Activated CD4-positive, alpha-beta memory T cell treated with anti-CD3 and anti-CD28 coated beads for 36 hours (primary cell): ENCODE data around the gene NLK. TPM values are rescaled to one million over a fixed set of nuclear protein-coding genes. Genes with fewer than 3 reads are reported as not detected.
"Not testable (repeated sequence)": the region's sequence is repeated elsewhere in the genome, so short reads cannot be mapped to it uniquely, and the experiment has no call there.

Experiments
- CTCF ChIA-PET: fragments of 350-600 bp; sonication (Branson Sonifier 250); formaldehyde crosslinking; loops from one replicate; lab custom pipeline; 2021; ENCODE audit warnings: antibody characterized with exemption, inconsistent platforms; lab: Charles Lee
- POLR2A ChIA-PET: fragments of 350-600 bp; sonication (Branson Sonifier 250); formaldehyde crosslinking; loops from one replicate; lab custom pipeline; 2021; ENCODE audit warnings: antibody characterized with exemption; lab: Charles Lee
- DNase-seq: peaks from one replicate; pipeline ENCODE4 v3.0.0-alpha.2; 2020
- H3K27ac Mint-ChIP-seq: one replicate; pipeline ENCODE4 v1.8.0; 2021; ENCODE audit warnings: mixed read lengths
- H3K27me3 Mint-ChIP-seq: one replicate; pipeline ENCODE4 v1.8.0; 2021; ENCODE audit warnings: mixed read lengths
- H3K36me3 Mint-ChIP-seq: one replicate; pipeline ENCODE4 v1.8.0; 2021; ENCODE audit warnings: mixed read lengths
- H3K4me1 Mint-ChIP-seq: one replicate; pipeline ENCODE4 v1.8.0; 2021; ENCODE audit warnings: low read depth, mixed read lengths
- H3K4me3 Mint-ChIP-seq: one replicate; pipeline ENCODE4 v1.8.0; 2021; ENCODE audit warnings: mild to moderate bottlenecking, mixed read lengths
- H3K9me3 Mint-ChIP-seq: one replicate; pipeline ENCODE4 v1.8.0; 2021; ENCODE audit warnings: mixed read lengths
- intact Hi-C: fragments of 100-400 bp; cut with micrococcal nuclease; formaldehyde crosslinking; loops from one replicate; pipeline ENCODE4 v1.15.1; 2023
- total RNA-seq, 2 experiments: library from RNA; stranded (reverse); gene quantifications; one replicate each; pipeline ENCODE4 v1.2.3, GENCODE V29; 2021

NLK gene
- total RNA-seq, 2 experiments from 2014 or later, result 6.8 to 8.3 TPM

DNA sequence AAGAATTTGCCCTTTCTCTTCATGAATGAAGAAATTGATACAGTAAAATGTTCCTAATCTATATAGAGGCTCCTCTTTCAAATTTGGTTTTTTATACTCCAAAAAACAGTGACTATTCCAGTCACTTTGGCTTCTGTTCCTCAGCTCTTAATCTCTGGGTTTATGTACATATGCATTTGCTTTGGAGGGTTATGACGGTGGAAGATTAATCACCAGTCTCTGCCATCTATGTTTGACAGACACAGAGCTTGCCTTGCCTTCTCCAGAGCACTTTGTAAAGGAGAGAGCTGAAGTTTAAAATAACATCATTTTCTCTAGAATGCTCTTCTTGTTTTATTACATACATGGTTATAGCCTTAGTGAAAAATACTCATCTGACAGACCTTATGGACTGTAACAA lies 99.3 kb downstream of the NLK start:
- Mint-ChIP-seq H3K9me3 (no peaks in the 10 kb centered on the region), H3K4me1 (no peaks in the 10 kb centered on the region), H3K36me3 (peaks cover 4% of the 10 kb centered on the region), H3K27ac (no peak overlapping the region), H3K4me3 (no peak overlapping the region), H3K27me3 (no peaks in the 10 kb centered on the region)
- intact Hi-C loops, result no loop called here
- ChIA-PET CTCF (interaction anchor here (0.9 kb wide), 1 partner anchor 110 kb away, joined by 3 read pairs; no protein-coding TSS in a partner anchor), POLR2A (no interaction called here)
- no peak for DNase-seq

DNA sequence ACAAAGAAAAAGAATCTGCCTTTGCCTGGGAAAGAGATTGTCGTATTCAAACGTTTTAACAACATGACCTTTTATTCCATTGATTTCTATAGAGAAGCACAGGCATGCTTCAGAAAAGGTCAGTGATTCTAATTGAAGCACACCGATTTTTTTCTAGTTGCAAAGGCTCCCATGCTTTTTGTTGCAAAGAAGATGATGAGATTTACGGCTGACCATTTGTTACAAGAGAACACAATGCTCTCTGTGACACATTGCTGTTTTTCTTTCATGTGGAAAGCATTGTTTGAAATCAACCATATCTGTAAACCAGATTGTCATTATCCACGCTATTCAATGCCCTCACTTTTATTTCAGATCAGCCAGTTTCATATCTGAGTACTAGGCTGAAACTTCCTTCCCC lies 99.8 kb downstream of the NLK start:
- Mint-ChIP-seq H3K4me3 (no peak overlapping the region), H3K27ac (no peak overlapping the region), H3K9me3 (no peaks in the 10 kb centered on the region), H3K4me1 (no peaks in the 10 kb centered on the region), H3K36me3 (peaks cover 4% of the 10 kb centered on the region), H3K27me3 (no peaks in the 10 kb centered on the region)
- CTCF ChIA-PET, result no interaction called here
- intact Hi-C loops, result no loop called here
- POLR2A ChIA-PET, result no interaction called here
- DNase-seq, result no peak

DNA sequence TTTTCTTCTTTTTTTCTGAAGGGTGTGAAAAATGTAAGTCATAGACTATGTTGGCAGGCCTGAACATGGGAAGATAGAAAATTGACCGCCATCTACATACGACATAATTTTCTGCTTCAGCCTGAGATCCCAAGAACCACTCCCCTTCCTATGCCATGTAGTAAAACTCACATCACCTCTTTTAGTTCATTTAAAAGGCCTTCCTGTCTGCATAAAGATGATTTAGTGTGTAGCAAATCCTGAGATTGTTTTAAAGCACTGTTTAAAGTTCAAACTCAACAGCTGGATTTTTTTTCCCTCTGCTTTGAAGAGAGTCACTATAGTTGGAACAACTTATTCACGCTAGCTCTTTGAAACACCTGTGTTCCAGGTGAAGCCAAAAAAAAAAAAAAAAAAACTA lies 101.5 kb downstream of the NLK start:
- Mint-ChIP-seq H3K27me3 (no peaks in the 10 kb centered on the region), H3K4me3 (no peak overlapping the region), H3K36me3 (peaks cover 4% of the 10 kb centered on the region), H3K9me3 (no peaks in the 10 kb centered on the region), H3K4me1 (no peaks in the 10 kb centered on the region), H3K27ac (no peak overlapping the region)
- CTCF ChIA-PET, result no interaction called here
- no peak for DNase-seq
- POLR2A ChIA-PET, result no interaction called here
- intact Hi-C loops, result no loop called here

DNA sequence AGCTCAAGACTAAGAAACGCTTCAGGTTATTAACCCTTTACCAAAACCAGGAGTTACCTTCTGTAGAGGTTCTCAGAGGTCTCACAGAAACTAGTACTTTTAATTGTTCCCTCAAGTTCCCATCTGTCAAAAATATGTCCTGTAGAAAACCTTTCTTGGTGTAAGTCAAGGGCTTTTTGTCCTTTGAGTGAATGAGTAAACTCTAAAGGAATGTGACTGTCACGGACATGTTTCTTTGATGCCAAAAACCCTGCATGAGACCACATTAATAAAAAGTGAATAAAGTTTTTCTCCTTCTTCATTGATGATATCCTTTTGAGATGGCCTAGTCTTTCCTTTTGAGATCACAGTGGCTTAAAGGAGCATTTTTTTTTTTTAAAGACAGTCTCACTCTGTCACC lies 102.9 kb downstream of the NLK start:
- DNase-seq, result no peak
- H3K4me1 Mint-ChIP-seq, result no peaks in the 10 kb centered on the region
- no peak overlapping the region for H3K4me3 Mint-ChIP-seq
- POLR2A ChIA-PET, result no interaction called here
- H3K27ac Mint-ChIP-seq, result no peak overlapping the region
- CTCF ChIA-PET, result no interaction called here
- no peaks in the 10 kb centered on the region for H3K9me3 Mint-ChIP-seq
- no peaks in the 10 kb centered on the region for H3K27me3 Mint-ChIP-seq
- H3K36me3 Mint-ChIP-seq, result peaks cover 4% of the 10 kb centered on the region
- intact Hi-C loops, result no loop called here

DNA sequence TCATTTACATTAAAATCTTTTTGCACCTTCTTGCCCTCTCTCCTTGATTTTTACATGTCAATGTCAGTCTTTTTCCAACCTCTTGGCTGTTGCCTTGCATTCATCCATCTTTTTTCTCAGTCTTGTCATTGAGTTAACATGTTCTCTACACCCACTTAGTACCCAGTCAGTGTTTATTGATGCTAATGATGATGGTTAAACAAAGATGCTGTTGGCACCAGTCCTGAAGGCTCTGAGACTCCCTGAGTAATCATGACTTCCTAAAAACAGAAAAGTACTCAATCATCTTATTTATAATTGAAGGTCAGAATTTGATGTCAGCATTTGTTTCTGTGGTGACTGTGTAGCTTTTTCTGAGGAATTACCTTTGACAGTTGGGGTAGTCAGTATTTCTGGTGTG lies 104.5 kb downstream of the NLK start:
- CTCF ChIA-PET, result no interaction called here
- no peaks in the 10 kb centered on the region for H3K27me3 Mint-ChIP-seq
- intact Hi-C loops, result no loop called here

DNA sequence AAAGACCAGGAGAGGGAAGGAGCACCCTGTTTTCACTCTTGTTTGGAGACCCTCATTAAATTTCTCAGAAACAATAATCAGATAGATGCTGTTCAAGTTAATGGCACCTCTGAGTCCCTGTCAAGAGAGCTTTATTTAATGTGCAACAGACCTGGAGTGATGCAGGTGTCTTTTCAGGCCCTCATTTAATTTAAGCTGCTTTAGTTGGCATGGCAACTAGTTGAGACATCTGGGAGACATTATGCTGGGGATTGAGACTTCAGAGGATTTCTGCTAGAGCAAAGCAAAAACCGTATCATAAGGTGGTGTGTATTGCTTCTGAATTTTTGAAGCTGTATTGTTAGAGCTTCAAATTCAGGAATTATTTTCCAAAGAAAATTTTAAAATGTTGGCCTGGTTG lies 108.5 kb downstream of the NLK start:
- peaks cover 8% of the 10 kb centered on the region for H3K36me3 Mint-ChIP-seq
- intact Hi-C loops, result no loop called here
- H3K27ac Mint-ChIP-seq, result no peak overlapping the region
- H3K9me3 Mint-ChIP-seq, result no peaks in the 10 kb centered on the region
- no peak for DNase-seq
- ChIA-PET CTCF (no interaction called here), POLR2A (interaction anchor here (0.6 kb wide), 1 partner anchor 138 kb away, joined by 3 read pairs; no protein-coding TSS in a partner anchor)
- H3K27me3 Mint-ChIP-seq, result no peaks in the 10 kb centered on the region
- no peak overlapping the region for H3K4me3 Mint-ChIP-seq
- no peaks in the 10 kb centered on the region for H3K4me1 Mint-ChIP-seq

More for the DNA sequence above, 104.5 kb downstream of the NLK start:
- POLR2A ChIA-PET, result no interaction called here
- no peak overlapping the region for H3K4me3 Mint-ChIP-seq
- H3K4me1 Mint-ChIP-seq, result no peaks in the 10 kb centered on the region
- H3K36me3 Mint-ChIP-seq, result peaks cover 4% of the 10 kb centered on the region
- no peak overlapping the region for H3K27ac Mint-ChIP-seq
- no peaks in the 10 kb centered on the region for H3K9me3 Mint-ChIP-seq
- DNase-seq, result no peak

DNA sequence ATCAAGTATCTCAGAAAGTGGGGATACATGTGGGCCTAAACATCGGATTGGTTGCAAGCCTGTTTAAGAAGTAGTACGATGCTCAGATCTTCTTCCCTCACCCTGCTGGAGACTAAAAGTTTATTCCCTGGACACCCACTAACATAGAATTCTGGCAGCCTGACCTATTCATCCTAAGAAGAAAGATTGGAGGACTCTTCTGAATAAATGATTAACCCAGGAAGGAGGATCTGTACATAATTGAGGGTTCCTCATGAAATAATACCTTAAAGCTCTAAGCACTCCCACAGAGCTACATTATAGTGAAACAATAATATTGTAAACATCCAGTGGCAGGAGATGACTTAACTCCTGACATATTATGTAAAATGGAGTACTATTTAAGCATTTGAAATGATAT lies 111.7 kb downstream of the NLK start:
- CTCF ChIA-PET, result no interaction called here
- POLR2A ChIA-PET, result no interaction called here
- DNase-seq, result no peak
- Mint-ChIP-seq H3K36me3 (peaks cover 8% of the 10 kb centered on the region), H3K27me3 (no peaks in the 10 kb centered on the region), H3K27ac (no peak overlapping the region), H3K4me3 (no peak overlapping the region), H3K4me1 (no peaks in the 10 kb centered on the region), H3K9me3 (no peaks in the 10 kb centered on the region)
- intact Hi-C loops, result no loop called here

DNA sequence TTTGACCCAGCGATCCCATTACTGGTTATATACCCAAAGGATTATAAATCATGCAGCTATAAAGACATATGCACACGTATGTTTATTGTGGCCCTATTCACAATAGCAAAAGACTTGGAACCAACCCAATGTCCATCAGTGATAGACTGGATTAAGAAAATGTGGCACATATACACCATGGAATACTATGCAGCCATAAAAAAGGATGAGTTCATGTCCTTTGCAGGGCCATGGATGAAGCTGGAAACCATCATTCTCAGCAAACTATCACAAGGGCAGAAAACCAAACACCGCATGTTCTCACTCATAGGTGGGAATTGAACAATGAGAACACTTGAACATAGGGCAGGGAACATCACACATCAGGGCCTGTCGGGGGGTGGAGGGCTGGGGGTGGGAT lies 112.9 kb downstream of the NLK start:
- H3K9me3 Mint-ChIP-seq, H3K27me3 Mint-ChIP-seq, H3K4me3 Mint-ChIP-seq, intact Hi-C loops, POLR2A ChIA-PET, DNase-seq, CTCF ChIA-PET, H3K36me3 Mint-ChIP-seq, H3K27ac Mint-ChIP-seq, H3K4me1 Mint-ChIP-seq: not testable (repeated sequence)

DNA sequence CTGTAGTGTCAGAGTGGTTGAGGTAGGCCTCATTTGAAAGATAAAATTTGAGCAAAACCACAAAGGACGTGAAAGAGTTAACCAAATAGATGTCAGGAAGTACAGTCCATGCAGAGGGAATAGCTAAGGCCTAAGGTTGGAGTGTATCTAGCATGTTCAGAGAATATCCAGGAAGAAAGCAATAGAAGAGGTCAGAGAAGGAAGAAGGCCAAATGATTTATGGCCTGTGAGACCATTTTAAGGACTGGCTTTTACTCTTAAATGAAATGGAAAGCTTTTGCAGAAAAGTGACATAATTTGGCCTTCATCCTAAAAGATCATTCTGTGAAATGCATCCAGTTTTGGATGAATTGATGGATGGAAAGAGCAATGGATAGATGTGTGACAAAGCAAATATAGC lies 116.5 kb downstream of the NLK start:
- ChIA-PET CTCF (no interaction called here), POLR2A (no interaction called here)
- intact Hi-C loops, result no loop called here
- peaks cover 4% of the 10 kb centered on the region for H3K36me3 Mint-ChIP-seq
- no peaks in the 10 kb centered on the region for H3K9me3 Mint-ChIP-seq
- no peak overlapping the region for H3K27ac Mint-ChIP-seq
- H3K4me3 Mint-ChIP-seq, result no peak overlapping the region
- H3K27me3 Mint-ChIP-seq, result no peaks in the 10 kb centered on the region
- DNase-seq, result no peak
- H3K4me1 Mint-ChIP-seq, result no peaks in the 10 kb centered on the region

DNA sequence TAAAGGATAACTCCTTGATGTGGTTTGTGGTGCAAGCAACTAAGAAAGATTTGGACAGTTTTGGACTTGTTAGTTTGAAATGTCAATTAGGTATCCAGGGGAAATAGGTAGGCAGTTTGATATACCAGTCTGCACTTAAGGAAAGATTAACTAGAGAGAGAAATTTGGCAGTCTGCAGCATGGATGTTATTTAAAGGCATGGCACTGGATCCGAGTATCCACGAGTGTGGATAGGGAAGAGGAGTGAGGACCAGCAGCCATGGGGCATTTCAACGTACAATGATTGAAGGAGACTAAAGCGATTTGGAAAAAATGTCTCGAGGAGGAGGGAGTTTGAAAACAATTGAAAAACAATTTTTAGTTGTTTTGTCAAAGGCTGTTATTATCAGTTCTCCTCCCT lies 117.4 kb downstream of the NLK start:
- POLR2A ChIA-PET, result no interaction called here
- Mint-ChIP-seq H3K4me3 (no peak overlapping the region), H3K27ac (no peak overlapping the region), H3K36me3 (no peaks in the 10 kb centered on the region), H3K4me1 (no peaks in the 10 kb centered on the region), H3K27me3 (no peaks in the 10 kb centered on the region), H3K9me3 (no peaks in the 10 kb centered on the region)
- DNase-seq, result no peak
- intact Hi-C loops, result no loop called here
- CTCF ChIA-PET, result no interaction called here

DNA sequence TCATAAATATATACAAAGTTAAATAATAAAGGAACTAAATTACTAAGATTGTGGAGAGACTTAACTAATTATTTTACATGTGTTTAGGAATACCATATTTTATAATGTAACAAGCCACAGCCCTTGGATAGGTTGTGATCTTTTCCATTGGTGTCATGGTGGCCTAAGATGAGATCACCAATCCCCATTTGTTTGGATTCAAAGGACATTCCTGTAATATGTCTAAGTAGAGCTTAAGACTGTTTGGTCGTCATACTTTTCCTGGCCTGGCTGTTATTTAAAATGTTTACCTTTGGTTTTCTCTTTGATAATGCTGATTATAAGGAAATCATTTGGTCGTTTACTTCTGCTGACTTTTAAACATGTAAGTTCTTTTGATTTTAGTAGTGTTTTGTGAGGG lies 118.1 kb downstream of the NLK start:
- H3K27me3 Mint-ChIP-seq, result no peaks in the 10 kb centered on the region
- H3K27ac Mint-ChIP-seq, result no peak overlapping the region
- DNase-seq, result no peak
- H3K4me3 Mint-ChIP-seq, result no peak overlapping the region
- H3K4me1 Mint-ChIP-seq, result no peaks in the 10 kb centered on the region
- H3K36me3 Mint-ChIP-seq, result no peaks in the 10 kb centered on the region
- POLR2A ChIA-PET, result no interaction called here
- no peaks in the 10 kb centered on the region for H3K9me3 Mint-ChIP-seq
- CTCF ChIA-PET, result no interaction called here
- intact Hi-C loops, result no loop called here

DNA sequence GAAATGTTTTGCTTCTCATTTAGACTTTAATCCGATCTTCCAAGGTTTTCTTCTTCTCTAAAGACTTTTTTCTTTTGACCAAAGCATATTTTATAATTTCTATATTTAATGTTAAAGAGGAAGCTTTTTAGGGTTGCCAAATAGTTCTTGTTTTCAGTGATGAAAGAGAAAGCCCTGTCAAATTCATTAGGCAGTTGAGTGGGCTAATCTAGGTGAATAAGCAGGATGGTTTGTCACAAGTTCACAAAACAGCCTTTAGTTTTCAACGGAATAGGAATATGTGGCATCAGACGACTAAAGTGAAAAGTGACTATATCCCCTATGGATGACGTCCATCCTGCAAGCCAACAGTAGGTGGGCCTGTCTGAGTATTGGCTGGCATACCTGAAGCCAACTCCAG lies 118.8 kb downstream of the NLK start:
- Mint-ChIP-seq H3K4me3 (no peak overlapping the region), H3K4me1 (no peaks in the 10 kb centered on the region), H3K9me3 (no peaks in the 10 kb centered on the region), H3K36me3 (no peaks in the 10 kb centered on the region), H3K27ac (no peak overlapping the region), H3K27me3 (no peaks in the 10 kb centered on the region)
- ChIA-PET POLR2A (no interaction called here), CTCF (no interaction called here)
- intact Hi-C loops, result no loop called here
- no peak for DNase-seq

DNA sequence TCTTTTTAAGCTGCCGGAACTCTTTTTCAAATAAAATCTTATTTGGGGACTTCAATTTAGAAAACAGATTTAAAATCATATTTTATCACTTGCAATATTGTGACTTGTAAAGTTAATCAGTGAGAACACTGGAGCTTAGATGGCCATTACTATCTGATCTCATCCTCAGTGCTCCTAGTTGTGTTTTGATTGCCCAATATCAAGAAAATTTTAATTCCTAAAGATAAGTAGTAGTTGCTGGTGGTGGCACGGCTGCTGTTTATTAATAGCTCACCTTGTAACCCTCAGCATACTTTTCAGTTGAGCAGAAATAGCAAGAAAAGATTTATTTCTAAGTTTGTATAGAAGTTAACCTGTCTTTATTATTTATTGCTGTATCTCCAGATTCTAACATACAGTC lies 124.0 kb downstream of the NLK start:
- H3K4me1 Mint-ChIP-seq, result no peaks in the 10 kb centered on the region
- H3K27ac Mint-ChIP-seq, result no peak overlapping the region
- no peak for DNase-seq
- H3K9me3 Mint-ChIP-seq, result no peaks in the 10 kb centered on the region
- POLR2A ChIA-PET, result no interaction called here
- peaks cover 11% of the 10 kb centered on the region for H3K36me3 Mint-ChIP-seq
- CTCF ChIA-PET, result no interaction called here
- intact Hi-C loops, result no loop called here
- H3K27me3 Mint-ChIP-seq, result no peaks in the 10 kb centered on the region
- no peak overlapping the region for H3K4me3 Mint-ChIP-seq
